SK-N-MC (cell line): ENCODE data around the gene CLASP1.

ENCODE experiments used
- EZH2 ChIP-seq: fragments of 200-600 bp; sonication (generic); IDR thresholded peaks from one replicate; pipeline ENCODE4 v1.6.1; 2017; ENCODE audit warnings: antibody characterized with exemption
- POLR2AphosphoS5 ChIP-seq: IDR thresholded peaks from 2 replicates; pipeline ENCODE4 v1.6.1; 2012; ENCODE audit warnings: mild to moderate bottlenecking, low read depth, low read length, borderline replicate concordance

DNA sequence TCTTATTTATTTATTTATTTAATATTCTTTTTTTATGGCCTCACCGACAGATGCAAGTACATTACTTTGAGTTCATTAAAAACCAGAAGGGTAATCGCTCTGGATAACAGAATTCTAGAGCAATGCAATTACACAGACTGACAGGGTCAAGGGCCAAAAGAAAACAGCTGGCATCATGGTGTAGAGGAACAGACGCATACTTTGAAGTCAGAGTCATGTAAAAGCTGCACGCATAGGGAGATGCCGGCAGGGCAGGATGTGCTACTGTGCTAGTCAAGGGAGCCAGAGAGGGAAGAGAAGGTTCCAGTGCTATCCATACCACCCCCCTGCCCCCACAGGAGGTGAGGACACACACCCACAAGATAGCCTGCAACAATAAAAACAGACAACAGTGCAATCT, 249.1 kb downstream of the CLASP1 start:
- TF ChIP-seq EZH2 (no peak), POLR2AphosphoS5 (no peak)
